Fibroblast of villous mesenchyme (primary cell): ENCODE measurements around the gene OR2AK2. TPM values are rescaled to one million over a fixed set of nuclear protein-coding genes. Genes with fewer than 3 reads are reported as not detected.

ENCODE experiments used
- DNase-seq: peaks from one replicate; pipeline ENCODE4 v3.0.0-alpha.2; 2010; ENCODE audit warnings: low read depth
- H3K4me3 ChIP-seq: 2 replicates; pipeline ENCODE4 v1.5.1; 2011; ENCODE audit warnings: low read depth, mild to moderate bottlenecking, low read length
- small RNA-seq: library from RNA; depleted of rRNA; stranded (forward); fragments of <200 nt; gene quantifications from one replicate; pipeline ENCODE3, GENCODE V24; 2012
- total RNA-seq: library from RNA; depleted of rRNA; stranded (reverse); fragments of >200 nt; gene quantifications from 2 replicates; pipeline ENCODE4 v1.2.3, GENCODE V29; 2012
- TF ChIP-seq, protein P1 (sequence below): IDR thresholded peaks from 2 replicates; pipeline ENCODE4 v1.5.1; 2012; ENCODE audit warnings: low read depth, mild to moderate bottlenecking, low read length; ENCODE audit not compliant: insufficient read depth

Gene OR2AK2
- total RNA-seq, 1 donor: under 0.01 TPM

GRCh38 chr1:248015803-248016202 lies 50.8 kb downstream of the OR2AK2 start:
- DNase-seq: no peak
- TF ChIP-seq, protein P1, sequence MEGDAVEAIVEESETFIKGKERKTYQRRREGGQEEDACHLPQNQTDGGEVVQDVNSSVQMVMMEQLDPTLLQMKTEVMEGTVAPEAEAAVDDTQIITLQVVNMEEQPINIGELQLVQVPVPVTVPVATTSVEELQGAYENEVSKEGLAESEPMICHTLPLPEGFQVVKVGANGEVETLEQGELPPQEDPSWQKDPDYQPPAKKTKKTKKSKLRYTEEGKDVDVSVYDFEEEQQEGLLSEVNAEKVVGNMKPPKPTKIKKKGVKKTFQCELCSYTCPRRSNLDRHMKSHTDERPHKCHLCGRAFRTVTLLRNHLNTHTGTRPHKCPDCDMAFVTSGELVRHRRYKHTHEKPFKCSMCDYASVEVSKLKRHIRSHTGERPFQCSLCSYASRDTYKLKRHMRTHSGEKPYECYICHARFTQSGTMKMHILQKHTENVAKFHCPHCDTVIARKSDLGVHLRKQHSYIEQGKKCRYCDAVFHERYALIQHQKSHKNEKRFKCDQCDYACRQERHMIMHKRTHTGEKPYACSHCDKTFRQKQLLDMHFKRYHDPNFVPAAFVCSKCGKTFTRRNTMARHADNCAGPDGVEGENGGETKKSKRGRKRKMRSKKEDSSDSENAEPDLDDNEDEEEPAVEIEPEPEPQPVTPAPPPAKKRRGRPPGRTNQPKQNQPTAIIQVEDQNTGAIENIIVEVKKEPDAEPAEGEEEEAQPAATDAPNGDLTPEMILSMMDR: no peak
- H3K4me3 ChIP-seq: no peak overlapping the region

Small RNAs within 50 kb of the gene (small RNA-seq; reads per million reads assigned to genes)
- gene RF00019: not detected

Other genes with a start within 250 kb of the OR2AK2 start
- gene OR6F1, start 248.6 kb upstream of the OR2AK2 start, total RNA-seq: not detected in 2 replicates
- gene OR14K1, start 226.6 kb upstream of the OR2AK2 start, total RNA-seq: not detected in 2 replicates
- not detected in 2 replicates for gene OR14A2, start 217.1 kb upstream of the OR2AK2 start, total RNA-seq
- not detected in 2 replicates for gene OR1C1, start 204.7 kb upstream of the OR2AK2 start, total RNA-seq
- gene OR14A16, start 141.1 kb upstream of the OR2AK2 start, total RNA-seq: not detected in 2 replicates
- not detected in 2 replicates for gene OR11L1, start 123.3 kb upstream of the OR2AK2 start, total RNA-seq
- gene TRIM58, start 108.0 kb upstream of the OR2AK2 start, total RNA-seq: 0.97 and 3.5 TPM in 2 replicates
- 0.86 and 0.97 TPM in 2 replicates for gene OR2W3, start 69.6 kb upstream of the OR2AK2 start, total RNA-seq
- gene OR2T8, start 45.0 kb upstream of the OR2AK2 start, total RNA-seq: not detected in 2 replicates
- gene OR2AJ1, start 40.3 kb upstream of the OR2AK2 start, total RNA-seq: not detected in 2 replicates
- gene OR2L8, start 16.4 kb upstream of the OR2AK2 start, total RNA-seq: not detected in 2 replicates
- not detected in 2 replicates for gene OR2L5, start 48.4 kb downstream of the OR2AK2 start, total RNA-seq
- under 0.01 TPM in 1 of 2 replicates, not detected in the other for gene OR2L2, start 64.8 kb downstream of the OR2AK2 start, total RNA-seq
- not detected in 2 replicates for gene OR2L3, start 81.6 kb downstream of the OR2AK2 start, total RNA-seq
- not detected in 2 replicates for gene OR2L13, start 130.0 kb downstream of the OR2AK2 start, total RNA-seq
- not detected in 2 replicates for gene OR2M5, start 179.9 kb downstream of the OR2AK2 start, total RNA-seq
- gene OR2M2, start 209.6 kb downstream of the OR2AK2 start, total RNA-seq: not detected in 2 replicates
- not detected in 2 replicates for gene OR2M3, start 232.0 kb downstream of the OR2AK2 start, total RNA-seq